Measurements from ENCODE around the gene EPG5.
"Not testable (repeated sequence)": the region's sequence is repeated elsewhere in the genome, so short reads cannot be mapped to it uniquely, and the experiment has no call there.

EPG5 gene

DNA sequence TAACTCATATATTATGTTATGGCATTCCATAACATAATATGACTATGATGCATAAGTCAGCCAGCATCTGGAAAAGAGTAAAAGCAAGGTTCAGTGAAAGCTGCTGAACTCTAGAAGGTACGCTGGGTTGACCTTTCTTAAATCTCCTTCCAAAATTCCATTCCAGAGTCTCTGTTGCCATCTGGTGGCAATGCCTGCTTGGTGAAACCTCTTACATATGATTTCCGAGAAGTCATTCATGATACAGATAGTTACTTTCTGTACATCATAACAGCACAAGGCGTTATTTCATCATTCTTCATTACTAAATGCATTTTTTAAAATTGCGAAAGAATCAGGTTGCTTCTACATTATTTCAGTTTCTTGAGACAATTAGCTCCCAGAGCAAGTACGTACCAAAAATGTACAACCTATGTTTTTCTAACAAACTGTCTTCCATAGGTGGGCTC lies 7.0 kb upstream of the EPG5 start:
- Histone ChIP-seq H3K27ac (ENCODE audit: low read depth, low read length) (no peak overlapping the region), H3K9me3 (ENCODE audit: low read length) (no peaks in the 10 kb centered on the region), H3K27me3 (ENCODE audit: control insufficient read depth in 1 of 2, insufficient read depth in 2 of 2, low read length in 2 of 2) (no peaks in the 10 kb centered on the region), H3K36me3 (ENCODE audit: insufficient read depth, low read length) (no peaks in the 10 kb centered on the region), H3K9ac (ENCODE audit: low read length) (no peak overlapping the region), H3K4me3 (ENCODE audit: low read depth in 1 of 2, low read length in 2 of 2) (no peak overlapping the region), H3K4me1 (ENCODE audit: insufficient read depth, low read length) (no peaks in the 10 kb centered on the region)

DNA sequence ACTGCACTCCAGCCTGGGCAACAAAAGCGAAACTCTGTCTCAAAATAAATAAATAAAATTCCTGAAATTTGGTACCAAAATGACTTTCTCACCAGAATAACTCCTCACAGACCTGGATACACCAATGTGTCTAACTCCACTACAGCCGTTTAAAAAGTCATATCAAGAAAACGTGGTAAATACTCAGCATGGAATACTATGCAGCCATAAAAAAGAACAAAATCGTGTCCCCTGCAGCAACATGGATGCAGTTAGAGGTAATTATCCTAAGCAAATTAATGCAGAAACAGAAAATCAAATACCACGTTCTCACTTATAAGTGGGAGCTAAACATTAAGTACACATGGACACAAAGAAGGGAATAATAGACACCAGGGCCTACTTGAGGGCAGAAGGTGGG lies 2.2 kb downstream of the EPG5 start:
- not testable (repeated sequence) for H3K9ac ChIP-seq (ENCODE audit: low read length); H3K27me3 ChIP-seq (ENCODE audit: control insufficient read depth in 1 of 2, insufficient read depth in 2 of 2, low read length in 2 of 2); H3K4me1 ChIP-seq (ENCODE audit: insufficient read depth, low read length); H3K4me3 ChIP-seq (ENCODE audit: low read depth in 1 of 2, low read length in 2 of 2); H3K27ac ChIP-seq (ENCODE audit: low read depth, low read length); H3K9me3 ChIP-seq (ENCODE audit: low read length); H3K36me3 ChIP-seq (ENCODE audit: insufficient read depth, low read length)

DNA sequence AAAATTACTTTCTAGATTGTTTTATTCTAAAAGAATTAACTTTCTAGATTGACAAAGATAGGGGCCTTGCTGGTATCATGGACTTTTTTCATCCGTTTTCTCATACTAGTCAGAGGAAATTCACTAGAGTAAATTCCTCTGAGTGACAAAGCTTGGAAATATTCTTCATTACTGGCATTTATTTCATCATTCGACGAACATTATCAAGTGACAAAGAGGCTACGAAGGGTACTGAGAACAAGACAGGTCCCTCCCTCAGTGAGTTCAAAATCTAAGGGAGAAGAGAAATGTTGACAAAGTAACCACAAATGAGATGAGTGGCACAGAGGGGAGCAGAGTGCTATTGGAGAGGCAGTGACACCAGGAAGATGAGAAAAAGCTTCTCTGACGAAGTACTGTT lies 4.3 kb downstream of the EPG5 start:
- Histone ChIP-seq H3K9ac (ENCODE audit: low read length) (no peak overlapping the region), H3K27me3 (ENCODE audit: control insufficient read depth in 1 of 2, insufficient read depth in 2 of 2, low read length in 2 of 2) (no peaks in the 10 kb centered on the region), H3K4me3 (ENCODE audit: low read depth in 1 of 2, low read length in 2 of 2) (no peak overlapping the region), H3K9me3 (ENCODE audit: low read length) (no peaks in the 10 kb centered on the region), H3K36me3 (ENCODE audit: insufficient read depth, low read length) (no peaks in the 10 kb centered on the region), H3K4me1 (ENCODE audit: insufficient read depth, low read length) (peaks cover 4% of the 10 kb centered on the region), H3K27ac (ENCODE audit: low read depth, low read length) (no peak overlapping the region)

- peaks cover 4% of the 10 kb centered on the region for H3K4me1 ChIP-seq (ENCODE audit: insufficient read depth, low read length)
- H3K27me3 ChIP-seq (ENCODE audit: control insufficient read depth in 1 of 2, insufficient read depth in 2 of 2, low read length in 2 of 2): no peaks in the 10 kb centered on the region
- H3K9ac ChIP-seq (ENCODE audit: low read length): no peak overlapping the region
- H3K36me3 ChIP-seq (ENCODE audit: insufficient read depth, low read length): no peaks in the 10 kb centered on the region
- H3K9me3 ChIP-seq (ENCODE audit: low read length): no peaks in the 10 kb centered on the region
- no peak overlapping the region for H3K4me3 ChIP-seq (ENCODE audit: low read depth in 1 of 2, low read length in 2 of 2)
- H3K27ac ChIP-seq (ENCODE audit: low read depth, low read length): no peak overlapping the region
Observed at GRCh38 chr18:45962461-45962860, 4.7 kb downstream of the EPG5 start.

GRCh38 chr18:45959484-45959883 lies 7.6 kb downstream of the EPG5 start:
- not testable (repeated sequence) for H3K36me3 ChIP-seq (ENCODE audit: insufficient read depth, low read length); H3K4me1 ChIP-seq (ENCODE audit: insufficient read depth, low read length); H3K4me3 ChIP-seq (ENCODE audit: low read depth in 1 of 2, low read length in 2 of 2); H3K27ac ChIP-seq (ENCODE audit: low read depth, low read length); H3K9ac ChIP-seq (ENCODE audit: low read length); H3K27me3 ChIP-seq (ENCODE audit: control insufficient read depth in 1 of 2, insufficient read depth in 2 of 2, low read length in 2 of 2); H3K9me3 ChIP-seq (ENCODE audit: low read length)

GRCh38 chr18:45958730-45959129 lies 8.4 kb downstream of the EPG5 start:
- peaks cover 15% of the 10 kb centered on the region for H3K36me3 ChIP-seq (ENCODE audit: insufficient read depth, low read length)
- H3K9me3 ChIP-seq (ENCODE audit: low read length): no peaks in the 10 kb centered on the region
- H3K9ac ChIP-seq (ENCODE audit: low read length): no peak overlapping the region
- H3K27ac ChIP-seq (ENCODE audit: low read depth, low read length): no peak overlapping the region
- H3K4me3 ChIP-seq (ENCODE audit: low read depth in 1 of 2, low read length in 2 of 2): no peak overlapping the region
- no peaks in the 10 kb centered on the region for H3K27me3 ChIP-seq (ENCODE audit: control insufficient read depth in 1 of 2, insufficient read depth in 2 of 2, low read length in 2 of 2)
- no peaks in the 10 kb centered on the region for H3K4me1 ChIP-seq (ENCODE audit: insufficient read depth, low read length)

DNA sequence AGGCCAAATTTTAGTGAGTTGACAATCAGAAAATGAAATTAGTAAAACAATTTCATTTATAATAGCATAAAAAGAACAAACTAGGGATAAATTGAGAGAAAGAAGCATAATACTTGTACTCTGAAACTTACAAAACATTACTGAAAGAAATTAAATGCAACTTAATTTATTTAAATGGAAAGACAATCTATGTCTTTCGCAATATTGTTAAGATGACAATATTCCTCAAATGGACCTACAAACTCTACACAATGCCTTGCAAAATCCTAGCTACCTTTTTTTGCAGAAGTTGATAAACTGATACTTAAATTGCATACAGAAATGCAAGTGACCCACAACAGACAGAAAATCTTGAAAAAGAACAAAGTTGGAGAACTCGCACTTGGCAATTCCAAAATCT lies 9.1 kb downstream of the EPG5 start:
- no peak overlapping the region for H3K27ac ChIP-seq (ENCODE audit: low read depth, low read length)
- H3K27me3 ChIP-seq (ENCODE audit: control insufficient read depth in 1 of 2, insufficient read depth in 2 of 2, low read length in 2 of 2): no peaks in the 10 kb centered on the region
- H3K36me3 ChIP-seq (ENCODE audit: insufficient read depth, low read length): peaks cover 20% of the 10 kb centered on the region
- no peaks in the 10 kb centered on the region for H3K4me1 ChIP-seq (ENCODE audit: insufficient read depth, low read length)
- no peak overlapping the region for H3K4me3 ChIP-seq (ENCODE audit: low read depth in 1 of 2, low read length in 2 of 2)
- no peaks in the 10 kb centered on the region for H3K9me3 ChIP-seq (ENCODE audit: low read length)
- H3K9ac ChIP-seq (ENCODE audit: low read length): no peak overlapping the region

DNA sequence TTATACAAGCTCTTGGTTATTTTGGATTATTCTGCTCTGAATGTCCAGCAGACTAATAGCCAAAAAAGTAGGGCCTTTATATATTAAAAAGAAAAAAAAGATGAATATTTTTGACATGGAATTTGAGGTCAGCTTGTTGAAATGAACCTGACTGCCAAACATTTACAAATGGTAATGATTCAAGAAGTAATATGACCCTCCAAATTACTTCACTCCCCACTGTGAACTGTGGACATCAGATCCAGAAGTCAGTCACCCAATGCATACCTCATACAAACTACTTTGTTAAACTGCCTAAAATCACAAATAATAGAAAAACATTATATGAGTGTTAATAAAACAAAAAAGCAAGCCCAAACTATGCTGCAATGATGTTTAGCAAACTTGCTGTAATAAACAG lies 10.0 kb downstream of the EPG5 start:
- Histone ChIP-seq H3K4me3 (ENCODE audit: low read depth in 1 of 2, low read length in 2 of 2) (no peak overlapping the region), H3K9me3 (ENCODE audit: low read length) (no peaks in the 10 kb centered on the region), H3K4me1 (ENCODE audit: insufficient read depth, low read length) (no peaks in the 10 kb centered on the region), H3K27me3 (ENCODE audit: control insufficient read depth in 1 of 2, insufficient read depth in 2 of 2, low read length in 2 of 2) (no peaks in the 10 kb centered on the region), H3K27ac (ENCODE audit: low read depth, low read length) (no peak overlapping the region), H3K36me3 (ENCODE audit: insufficient read depth, low read length) (peaks cover 26% of the 10 kb centered on the region), H3K9ac (ENCODE audit: low read length) (no peak overlapping the region)

GRCh38 chr18:45954070-45954934 lies 12.8 kb downstream of the EPG5 start:
- H3K4me3 ChIP-seq (ENCODE audit: low read depth in 1 of 2, low read length in 2 of 2): no peak overlapping the region
- no peaks in the 10 kb centered on the region for H3K27me3 ChIP-seq (ENCODE audit: control insufficient read depth in 1 of 2, insufficient read depth in 2 of 2, low read length in 2 of 2)
- no peak overlapping the region for H3K27ac ChIP-seq (ENCODE audit: low read depth, low read length)
- H3K36me3 ChIP-seq (ENCODE audit: insufficient read depth, low read length): peaks cover 46% of the 10 kb centered on the region
- H3K9ac ChIP-seq (ENCODE audit: low read length): no peak overlapping the region
- H3K4me1 ChIP-seq (ENCODE audit: insufficient read depth, low read length): no peaks in the 10 kb centered on the region
- H3K9me3 ChIP-seq (ENCODE audit: low read length): no peaks in the 10 kb centered on the region

GRCh38 chr18:45951016-45951714 lies 16.0 kb downstream of the EPG5 start:
- peaks cover 73% of the 10 kb centered on the region for H3K36me3 ChIP-seq (ENCODE audit: insufficient read depth, low read length)
- H3K9ac ChIP-seq (ENCODE audit: low read length): no peak overlapping the region
- H3K27me3 ChIP-seq (ENCODE audit: control insufficient read depth in 1 of 2, insufficient read depth in 2 of 2, low read length in 2 of 2): no peaks in the 10 kb centered on the region
- no peaks in the 10 kb centered on the region for H3K4me1 ChIP-seq (ENCODE audit: insufficient read depth, low read length)
- no peak overlapping the region for H3K4me3 ChIP-seq (ENCODE audit: low read depth in 1 of 2, low read length in 2 of 2)
- no peak overlapping the region for H3K27ac ChIP-seq (ENCODE audit: low read depth, low read length)
- no peaks in the 10 kb centered on the region for H3K9me3 ChIP-seq (ENCODE audit: low read length)

- H3K9me3 ChIP-seq (ENCODE audit: low read length): no peaks in the 10 kb centered on the region
- H3K27ac ChIP-seq (ENCODE audit: low read depth, low read length): no peak overlapping the region
- H3K27me3 ChIP-seq (ENCODE audit: control insufficient read depth in 1 of 2, insufficient read depth in 2 of 2, low read length in 2 of 2): no peaks in the 10 kb centered on the region
- no peak overlapping the region for H3K9ac ChIP-seq (ENCODE audit: low read length)
- H3K36me3 ChIP-seq (ENCODE audit: insufficient read depth, low read length): peaks cover 89% of the 10 kb centered on the region
- no peak overlapping the region for H3K4me3 ChIP-seq (ENCODE audit: low read depth in 1 of 2, low read length in 2 of 2)
- no peaks in the 10 kb centered on the region for H3K4me1 ChIP-seq (ENCODE audit: insufficient read depth, low read length)
Observed at GRCh38 chr18:45945669-45946068, 21.5 kb downstream of the EPG5 start.

- no peaks in the 10 kb centered on the region for H3K4me1 ChIP-seq (ENCODE audit: insufficient read depth, low read length)
- H3K36me3 ChIP-seq (ENCODE audit: insufficient read depth, low read length): peaks cover 74% of the 10 kb centered on the region
- no peak overlapping the region for H3K4me3 ChIP-seq (ENCODE audit: low read depth in 1 of 2, low read length in 2 of 2)
- no peaks in the 10 kb centered on the region for H3K27me3 ChIP-seq (ENCODE audit: control insufficient read depth in 1 of 2, insufficient read depth in 2 of 2, low read length in 2 of 2)
- no peaks in the 10 kb centered on the region for H3K9me3 ChIP-seq (ENCODE audit: low read length)
- H3K9ac ChIP-seq (ENCODE audit: low read length): no peak overlapping the region
- no peak overlapping the region for H3K27ac ChIP-seq (ENCODE audit: low read depth, low read length)
Observed at GRCh38 chr18:45940724-45941123, 26.4 kb downstream of the EPG5 start.

Data from muscle layer of colon (tissue), 2 donors.